ENCODE data around the gene EIF3A.
A peak's percentile ranks its signal among the peaks of the same experiment; 100 is the strongest.

EIF3A gene

DNA sequence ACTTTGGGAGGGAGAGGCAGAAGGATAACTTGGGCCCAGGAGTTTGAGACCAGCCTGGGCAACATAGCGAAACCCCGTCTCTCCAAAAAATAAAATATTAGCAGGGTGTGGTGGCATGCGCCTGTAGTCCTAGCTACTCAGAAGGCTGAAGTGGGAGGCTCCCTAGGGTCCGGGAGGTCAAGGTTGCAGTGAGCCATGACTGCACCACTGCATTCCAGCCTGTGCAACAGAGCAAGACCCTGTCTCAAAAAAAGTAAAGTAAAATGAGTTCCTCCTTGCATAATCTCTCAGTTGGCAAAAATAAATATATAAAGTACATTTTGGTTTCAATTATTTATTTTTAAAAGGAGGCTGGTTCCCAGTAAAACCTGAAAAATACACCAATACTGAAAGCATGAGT is 39.3 kb downstream of the EIF3A start:
- Histone ChIP-seq H3K4me2 (ENCODE audit: low read depth, low read length, poor library complexity, severe bottlenecking) (no peak overlapping the region), H3K4me3 (ENCODE audit: insufficient read depth, low read length, poor library complexity, severe bottlenecking) (no peak overlapping the region), H3K36me3 (ENCODE audit: low read length) (peaks cover 85% of the 10 kb centered on the region), H4K20me1 (ENCODE audit: low read depth, low read length) (peaks cover 62% of the 10 kb centered on the region), H3F3A (ENCODE audit: insufficient read depth) (peaks cover 43% of the 10 kb centered on the region), H2AFZ (ENCODE audit: low read depth, low read length, severe bottlenecking) (no peak overlapping the region), H3K27ac (ENCODE audit: low read depth, low read length) (no peak overlapping the region), H3K27me3 (ENCODE audit: low read length) (no peaks in the 10 kb centered on the region), H3K9me3 (ENCODE audit: insufficient read depth, low read length) (no peaks in the 10 kb centered on the region), H3K9me2 (replicated peaks; ENCODE audit: insufficient read depth, low read length) (no peaks in the 10 kb centered on the region), H3K79me2 (ENCODE audit: insufficient read depth, low read length) (peaks cover 80% of the 10 kb centered on the region), H3K9ac (ENCODE audit: low read length) (no peak overlapping the region)
- no peak for TF ChIP-seq EZH2phosphoT487 (conservative IDR thresholded peaks at IDR 0.05; ENCODE audit: low read length)
- no peak for TF ChIP-seq CTCF (IDR thresholded peaks at IDR 0.05; ENCODE audit: insufficient read depth, low read length, poor library complexity, severe bottlenecking)

GRCh38 chr10:119039161-119039560 is 41.5 kb downstream of the EIF3A start:
- H3K4me2 ChIP-seq (ENCODE audit: low read depth, low read length, poor library complexity, severe bottlenecking), result no peak overlapping the region
- no peak overlapping the region for H2AFZ ChIP-seq (ENCODE audit: low read depth, low read length, severe bottlenecking)
- H3K27me3 ChIP-seq (ENCODE audit: low read length), result no peaks in the 10 kb centered on the region
- no peak overlapping the region for H3K4me3 ChIP-seq (ENCODE audit: insufficient read depth, low read length, poor library complexity, severe bottlenecking)
- H3F3A ChIP-seq (ENCODE audit: insufficient read depth), result peaks cover 51% of the 10 kb centered on the region
- peaks cover 59% of the 10 kb centered on the region for H3K79me2 ChIP-seq (ENCODE audit: insufficient read depth, low read length)
- no peaks in the 10 kb centered on the region for H3K9me3 ChIP-seq (ENCODE audit: insufficient read depth, low read length)
- no peak overlapping the region for H3K27ac ChIP-seq (ENCODE audit: low read depth, low read length)
- TF ChIP-seq CTCF (IDR thresholded peaks at IDR 0.05; ENCODE audit: insufficient read depth, low read length, poor library complexity, severe bottlenecking), result no peak
- TF ChIP-seq EZH2phosphoT487 (conservative IDR thresholded peaks at IDR 0.05; ENCODE audit: low read length), result no peak
- H3K9me2 ChIP-seq (replicated peaks; ENCODE audit: insufficient read depth, low read length), result no peaks in the 10 kb centered on the region
- no peak overlapping the region for H3K9ac ChIP-seq (ENCODE audit: low read length)
- H3K36me3 ChIP-seq (ENCODE audit: low read length), result peaks cover 80% of the 10 kb centered on the region
- peaks cover 53% of the 10 kb centered on the region for H4K20me1 ChIP-seq (ENCODE audit: low read depth, low read length)

GRCh38 chr10:119031496-119032059 is 49.0 kb downstream of the EIF3A start:
- no peaks in the 10 kb centered on the region for H3K27me3 ChIP-seq (ENCODE audit: low read length)
- H3K79me2 ChIP-seq (ENCODE audit: insufficient read depth, low read length), result no peaks in the 10 kb centered on the region
- peak overlapping the region; percentile 55 for H3K27ac ChIP-seq (ENCODE audit: low read depth, low read length)
- H2AFZ ChIP-seq (ENCODE audit: low read depth, low read length, severe bottlenecking), result no peak overlapping the region
- H3F3A ChIP-seq (ENCODE audit: insufficient read depth), result peaks cover 47% of the 10 kb centered on the region
- peak overlapping the region; percentile 64 for H3K4me2 ChIP-seq (ENCODE audit: low read depth, low read length, poor library complexity, severe bottlenecking)
- H3K4me3 ChIP-seq (ENCODE audit: insufficient read depth, low read length, poor library complexity, severe bottlenecking), result peak overlapping the region; percentile 36
- no peaks in the 10 kb centered on the region for H3K9me2 ChIP-seq (replicated peaks; ENCODE audit: insufficient read depth, low read length)
- no peak for TF ChIP-seq EZH2phosphoT487 (conservative IDR thresholded peaks at IDR 0.05; ENCODE audit: low read length)
- TF ChIP-seq CTCF (IDR thresholded peaks at IDR 0.05; ENCODE audit: insufficient read depth, low read length, poor library complexity, severe bottlenecking), result no peak
- H3K36me3 ChIP-seq (ENCODE audit: low read length), result peaks cover 27% of the 10 kb centered on the region
- peaks cover 8% of the 10 kb centered on the region; the same call in 1 of the 2 replicates for H4K20me1 ChIP-seq (ENCODE audit: low read depth, low read length)
- no peaks in the 10 kb centered on the region for H3K9me3 ChIP-seq (ENCODE audit: insufficient read depth, low read length)
- peak overlapping the region; percentile 59; the same call in 1 of the 2 replicates for H3K9ac ChIP-seq (ENCODE audit: low read length)
